ENCODE measurements around the gene DENND6A. TPM values are rescaled to one million over a fixed set of nuclear protein-coding genes. Genes with fewer than 3 reads are reported as not detected.
"Not testable (repeated sequence)": the region's sequence is repeated elsewhere in the genome, so short reads cannot be mapped to it uniquely, and the experiment has no call there.

Gene DENND6A
- total RNA-seq, 2 experiments from 2014 or later = 25.5 to 34.6 TPM

- CTCF ChIA-PET (ENCODE audit: unreplicated experiment) = no interaction called here
- H3K27ac ChIP-seq (ENCODE audit: low read depth, low read length, poor library complexity, severe bottlenecking) = no peak overlapping the region
- POLR2A ChIA-PET = interaction anchor here (0.9 to 1.1 kb wide), 2 partner anchors 16 to 64 kb away, joined by 3 read pairs; no protein-coding TSS in a partner anchor
- H3K9me2 ChIP-seq (ENCODE audit: insufficient read depth, low read length) = no peaks in the 10 kb centered on the region
- no peak overlapping the region for H2AFZ ChIP-seq (ENCODE audit: low read length)
- no peak overlapping the region for H3K4me3 ChIP-seq (ENCODE audit: low read depth, low read length, poor library complexity, severe bottlenecking)
- no peaks in the 10 kb centered on the region for H4K20me1 ChIP-seq (ENCODE audit: insufficient read depth, low read length)
- no peak overlapping the region for H3K4me2 ChIP-seq (ENCODE audit: low read length)
- peaks cover 79% of the 10 kb centered on the region for H3K36me3 ChIP-seq (ENCODE audit: insufficient read depth, low read length)
- no peaks in the 10 kb centered on the region for H3K4me1 ChIP-seq (ENCODE audit: insufficient read depth, low read length, poor library complexity, severe bottlenecking)
- no peak for DNase-seq (ENCODE audit: low spot score)
- H3K79me2 ChIP-seq (ENCODE audit: insufficient read depth, low read depth, low read length) = no peaks in the 10 kb centered on the region
- peaks cover 5% of the 10 kb centered on the region; the same call in 1 of the 2 replicates for H3K9me3 ChIP-seq (ENCODE audit: low read length)
- intact Hi-C loops (cut with micrococcal nuclease; ENCODE audit: unreplicated experiment) = loop anchor here (5.0 kb wide), 1 partner anchor 183 kb away; no protein-coding TSS in a partner anchor
- no TSS peak for BruUV-seq (replicated peaks)
- TF ChIP-seq CTCF (conservative IDR thresholded peaks at IDR 0.05; ENCODE audit: low read length) (no peak), EZH2phosphoT487 (IDR thresholded peaks at IDR 0.05; ENCODE audit: borderline replicate concordance, low read depth, low read length) (no peak)
Measured at GRCh38 chr3:57644740-57645139, 48.1 kb downstream of the DENND6A start.

DNA sequence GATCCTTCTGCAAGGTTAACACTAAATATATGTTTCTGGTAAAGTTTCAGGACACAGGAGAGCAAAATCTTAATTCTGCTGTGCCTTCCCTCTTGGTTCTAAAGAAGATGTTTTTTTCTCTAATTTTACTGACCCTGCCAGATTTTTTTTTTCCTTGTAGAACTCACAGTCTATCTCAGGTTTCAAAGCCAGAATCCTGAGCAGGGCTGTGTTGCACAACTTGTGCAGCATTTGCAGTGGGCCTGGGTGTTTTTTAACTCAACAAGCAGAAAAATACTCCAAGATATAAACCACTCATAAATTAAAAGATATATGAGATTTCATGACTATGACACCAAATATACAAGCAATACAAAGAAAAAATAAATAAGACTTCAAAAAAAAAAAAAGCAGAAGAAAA lies 55.5 kb downstream of the DENND6A start:
- no peak overlapping the region for H2AFZ ChIP-seq (ENCODE audit: low read length)
- H3K4me3 ChIP-seq (ENCODE audit: low read depth, low read length, poor library complexity, severe bottlenecking) = no peak overlapping the region
- peaks cover 83% of the 10 kb centered on the region for H3K36me3 ChIP-seq (ENCODE audit: insufficient read depth, low read length)
- no peaks in the 10 kb centered on the region for H3K4me1 ChIP-seq (ENCODE audit: insufficient read depth, low read length, poor library complexity, severe bottlenecking)
- no peak overlapping the region for H3K4me2 ChIP-seq (ENCODE audit: low read length)
- ChIA-PET CTCF (ENCODE audit: unreplicated experiment) (no interaction called here), POLR2A (no interaction called here)
- no peaks in the 10 kb centered on the region for H3K9me3 ChIP-seq (ENCODE audit: low read length)
- H3K9me2 ChIP-seq (ENCODE audit: insufficient read depth, low read length) = no peaks in the 10 kb centered on the region
- no peak for DNase-seq (ENCODE audit: low spot score)
- intact Hi-C loops (cut with micrococcal nuclease; ENCODE audit: unreplicated experiment) = no loop called here
- H3K79me2 ChIP-seq (ENCODE audit: insufficient read depth, low read depth, low read length) = no peaks in the 10 kb centered on the region
- H3K27ac ChIP-seq (ENCODE audit: low read depth, low read length, poor library complexity, severe bottlenecking) = no peak overlapping the region
- TF ChIP-seq EZH2phosphoT487 (IDR thresholded peaks at IDR 0.05; ENCODE audit: borderline replicate concordance, low read depth, low read length) (no peak), CTCF (conservative IDR thresholded peaks at IDR 0.05; ENCODE audit: low read length) (no peak)
- H4K20me1 ChIP-seq (ENCODE audit: insufficient read depth, low read length) = no peaks in the 10 kb centered on the region
- no TSS peak for BruUV-seq (replicated peaks)

DNA sequence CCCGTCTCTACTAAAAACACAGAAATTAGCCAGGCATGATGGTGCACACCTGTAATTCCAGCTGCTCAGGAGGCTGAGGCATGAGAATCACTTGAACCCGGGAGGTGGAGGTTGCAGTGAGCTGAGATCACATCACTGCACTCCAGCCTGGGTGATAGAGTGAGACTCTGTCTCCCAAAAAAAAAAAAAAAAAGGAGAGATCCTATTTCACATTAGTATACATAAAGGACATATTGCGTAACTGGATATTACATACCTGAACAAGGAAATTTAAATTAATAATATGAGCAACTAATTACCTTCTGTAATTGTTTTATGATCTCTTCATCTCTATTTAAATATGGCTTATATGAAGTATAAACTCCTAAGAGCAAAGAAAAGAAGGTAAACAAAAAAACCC lies 58.6 kb downstream of the DENND6A start:
- H3K9me3 ChIP-seq (ENCODE audit: low read length); H3K9me2 ChIP-seq (ENCODE audit: insufficient read depth, low read length); H3K27ac ChIP-seq (ENCODE audit: low read depth, low read length, poor library complexity, severe bottlenecking); POLR2A ChIA-PET; intact Hi-C loops (cut with micrococcal nuclease; ENCODE audit: unreplicated experiment); H3K4me3 ChIP-seq (ENCODE audit: low read depth, low read length, poor library complexity, severe bottlenecking); H3K79me2 ChIP-seq (ENCODE audit: insufficient read depth, low read depth, low read length); H3K4me1 ChIP-seq (ENCODE audit: insufficient read depth, low read length, poor library complexity, severe bottlenecking); H4K20me1 ChIP-seq (ENCODE audit: insufficient read depth, low read length); CTCF ChIA-PET (ENCODE audit: unreplicated experiment); H3K4me2 ChIP-seq (ENCODE audit: low read length); DNase-seq (ENCODE audit: low spot score); BruUV-seq (replicated peaks); H2AFZ ChIP-seq (ENCODE audit: low read length): not testable (repeated sequence)
- H3K36me3 ChIP-seq (ENCODE audit: insufficient read depth, low read length) = peaks cover 82% of the 10 kb centered on the region

All from OCI-LY7 (cell line).